ENCODE data around the gene NACAD. TPM values are rescaled to one million over a fixed set of nuclear protein-coding genes. Genes with fewer than 3 reads are reported as not detected.
A peak's percentile ranks its signal among the peaks of the same experiment; 100 is the strongest.

Gene NACAD
- polyA plus RNA-seq, 3 donors = 6.9 to 7.9 (median 7.6) TPM

- DNase-seq (ENCODE audit: low read depth in 3 of 3, low spot score in 2 of 3) = no peak
Observed at GRCh38 chr7:45098983-45099839, 10.4 kb upstream of the NACAD start.

- DNase-seq (ENCODE audit: low read depth in 3 of 3, low spot score in 2 of 3) = no peak
Observed at GRCh38 chr7:45092931-45093235, 4.1 kb upstream of the NACAD start.

GRCh38 chr7:45092100-45092930 is 3.5 kb upstream of the NACAD start:
- DNase-seq (ENCODE audit: low read depth in 3 of 3, low spot score in 2 of 3) = no peak

DNA sequence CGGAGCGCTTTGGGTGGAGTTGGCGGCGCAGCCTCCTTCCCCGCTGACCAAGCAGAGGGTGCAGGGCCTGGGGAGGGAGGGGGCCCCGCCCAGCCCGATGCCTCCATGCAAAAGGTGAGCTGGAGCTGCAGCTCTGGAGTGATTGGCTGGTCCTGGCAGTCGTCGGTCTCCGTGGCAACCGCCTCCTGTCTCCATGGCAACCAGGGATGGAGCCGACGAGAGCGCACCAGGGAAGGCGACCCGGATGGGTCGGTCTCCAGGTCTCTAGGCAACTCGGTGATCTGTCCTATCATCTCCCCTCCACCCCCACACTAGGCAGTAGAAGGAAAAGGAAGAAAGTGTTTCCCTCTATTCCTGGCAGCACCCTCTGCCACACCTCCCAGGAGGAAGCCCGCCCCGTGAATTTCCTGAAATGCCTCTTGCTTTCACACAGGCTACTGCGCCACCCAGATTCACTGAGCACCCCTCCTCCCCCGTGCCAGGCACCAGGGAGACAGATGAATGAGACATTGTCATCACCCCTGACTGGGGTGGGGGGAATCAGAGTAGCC is 647 bp upstream of the NACAD start:
- DNase-seq (ENCODE audit: low read depth in 3 of 3, low spot score in 2 of 3) = peak in 2 of 3 donors; percentile 30 to 31

- no peak for DNase-seq (ENCODE audit: low read depth in 3 of 3, low spot score in 2 of 3)
Observed at GRCh38 chr7:45088146-45088701, 545 bp downstream of the NACAD start.

GRCh38 chr7:45087301-45088145 is 1.2 kb downstream of the NACAD start:
- no peak for DNase-seq (ENCODE audit: low read depth in 3 of 3, low spot score in 2 of 3)

- DNase-seq (ENCODE audit: low read depth in 3 of 3, low spot score in 2 of 3) = no peak
Observed at GRCh38 chr7:45086331-45087065, 2.3 kb downstream of the NACAD start.

- no peak for DNase-seq (ENCODE audit: low read depth in 3 of 3, low spot score in 2 of 3)
Observed at GRCh38 chr7:45085619-45086200, 3.1 kb downstream of the NACAD start.

DNA sequence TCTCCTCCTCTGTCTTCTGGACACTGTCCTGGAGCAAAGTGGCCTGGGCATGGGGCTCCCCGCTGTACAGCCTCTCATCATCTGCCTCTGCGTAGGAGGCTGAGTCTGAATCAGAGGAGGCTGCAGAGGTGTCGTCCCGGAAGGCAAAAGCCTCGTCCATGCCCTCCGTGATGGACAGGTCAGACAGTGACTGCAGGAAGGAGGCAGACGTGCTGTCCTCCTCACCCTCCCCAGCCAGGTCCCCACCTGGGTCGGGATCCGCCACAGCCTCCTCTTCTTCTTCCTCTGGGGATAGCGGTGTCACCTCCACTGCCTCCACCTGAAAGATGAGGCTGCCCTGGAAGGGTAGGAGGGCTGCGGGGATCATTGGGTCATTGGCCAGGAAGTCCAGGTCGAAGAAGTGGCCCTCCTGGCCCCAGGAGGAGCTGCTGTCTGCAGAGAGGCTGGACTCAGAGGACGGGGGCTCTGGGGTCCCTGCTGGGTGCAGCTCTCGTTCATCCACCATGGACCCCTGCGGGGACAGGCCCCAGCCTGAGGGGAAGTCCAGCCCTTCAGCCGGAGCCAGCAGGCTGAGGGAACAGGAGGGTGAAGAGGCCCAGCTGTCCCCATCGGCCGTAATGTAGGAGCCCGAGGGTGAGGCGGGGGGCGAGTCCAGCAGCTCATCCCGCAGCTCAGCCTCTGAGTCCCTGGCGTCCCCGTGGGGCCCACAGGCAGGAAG is 3.7 kb downstream of the NACAD start:
- DNase-seq (ENCODE audit: low read depth in 3 of 3, low spot score in 2 of 3) = no peak

GRCh38 chr7:45084336-45084735 is 4.4 kb downstream of the NACAD start:
- DNase-seq (ENCODE audit: low read depth in 3 of 3, low spot score in 2 of 3) = no peak

DNA sequence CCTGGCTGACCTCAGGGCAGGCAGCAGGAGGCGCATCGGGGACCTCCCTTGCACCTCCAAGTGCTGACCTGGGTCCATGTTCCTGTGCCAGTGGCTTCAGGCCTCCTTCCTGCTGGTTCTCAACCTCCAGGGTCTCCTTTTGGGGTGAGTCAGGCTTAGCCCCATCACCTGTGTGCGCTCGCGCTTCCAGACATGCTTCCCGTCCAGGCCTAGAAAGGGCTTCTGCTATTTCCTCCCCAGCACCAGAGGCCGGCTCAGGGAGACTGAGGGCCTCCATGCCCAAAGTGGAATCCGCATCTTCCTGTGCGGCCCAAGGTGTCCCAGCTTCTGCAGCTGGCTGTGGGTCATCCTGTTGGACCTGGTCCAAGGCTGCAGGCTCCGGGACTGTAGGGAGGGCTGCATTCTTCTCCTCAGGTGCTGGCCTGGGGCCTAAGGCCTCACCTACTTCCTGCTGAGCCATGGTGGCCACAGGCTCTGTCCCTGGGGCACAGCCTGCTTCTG is 5.9 kb downstream of the NACAD start:
- DNase-seq (ENCODE audit: low read depth in 3 of 3, low spot score in 2 of 3) = no peak

DNA sequence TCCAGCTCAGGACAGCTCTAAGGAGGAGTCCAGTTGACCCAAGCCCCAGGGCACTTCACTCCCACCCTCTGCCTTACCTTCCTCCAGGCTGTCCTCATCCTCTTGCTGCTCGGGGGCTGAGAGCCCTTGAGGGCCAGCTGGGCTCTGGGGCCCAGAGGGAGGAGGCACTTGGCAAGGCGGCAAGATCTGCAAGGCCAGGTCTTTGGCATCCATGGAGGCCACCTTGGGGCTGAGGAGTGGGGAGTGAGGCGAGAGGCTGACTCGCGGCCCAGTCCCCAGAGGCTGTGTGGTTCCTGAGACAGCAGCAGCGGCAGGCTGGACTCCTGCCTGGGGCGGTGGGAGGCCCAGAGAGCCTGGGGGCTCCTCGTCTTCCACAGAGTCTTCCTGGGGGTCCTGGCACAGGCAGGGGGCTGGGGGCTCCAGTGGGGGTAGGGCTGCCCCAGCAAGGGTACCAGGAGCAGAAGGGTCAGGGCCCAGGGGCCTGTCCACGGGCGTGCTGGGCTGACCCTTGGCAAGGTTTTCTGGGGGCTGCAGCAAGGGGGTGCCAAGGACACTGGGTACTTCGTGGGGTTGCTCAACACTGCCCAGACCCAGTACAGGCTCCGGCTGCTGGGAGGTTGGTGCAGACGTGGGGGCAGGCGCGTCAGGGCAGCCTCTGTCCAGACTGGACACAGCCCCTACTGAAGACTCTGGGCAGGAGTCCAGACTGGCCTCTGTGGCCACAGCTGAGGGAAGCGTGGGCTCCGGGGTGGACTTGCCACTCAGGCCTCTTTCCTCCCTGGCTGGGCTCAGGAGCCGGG is 6.5 kb downstream of the NACAD start:
- DNase-seq (ENCODE audit: low read depth in 3 of 3, low spot score in 2 of 3) = no peak

GRCh38 chr7:45081670-45081974 is 7.1 kb downstream of the NACAD start:
- no peak for DNase-seq (ENCODE audit: low read depth in 3 of 3, low spot score in 2 of 3)

- DNase-seq (ENCODE audit: low read depth in 3 of 3, low spot score in 2 of 3) = no peak
Observed at GRCh38 chr7:45080958-45081669, 7.7 kb downstream of the NACAD start.

- no peak for DNase-seq (ENCODE audit: low read depth in 3 of 3, low spot score in 2 of 3)
Observed at GRCh38 chr7:45080265-45080957, 8.4 kb downstream of the NACAD start.

DNA sequence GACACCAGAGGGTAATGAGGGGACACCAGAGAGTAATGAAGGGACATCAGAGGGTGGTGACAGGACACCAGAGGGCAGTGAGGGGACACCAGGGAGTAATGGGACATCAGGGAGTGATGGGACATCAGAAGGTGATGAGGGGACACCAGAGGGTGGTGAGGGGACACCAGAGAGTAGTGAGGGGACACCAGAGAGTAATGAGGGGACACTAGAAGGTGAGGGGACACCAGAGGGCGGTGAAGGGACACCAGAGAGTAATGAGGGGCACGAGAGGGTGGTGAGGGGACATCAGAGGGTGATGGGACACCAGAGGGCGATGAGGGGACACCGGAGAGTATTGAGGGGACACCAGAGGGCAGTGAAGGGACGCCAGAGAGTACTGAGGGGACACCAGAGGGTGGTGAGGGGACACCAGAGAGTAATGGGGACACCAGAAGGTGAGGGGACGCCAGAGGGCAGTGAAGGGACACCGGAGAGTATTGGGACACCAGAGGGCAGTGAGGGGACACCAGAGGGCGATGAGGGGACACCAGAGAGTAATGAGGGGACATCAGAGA is 10.6 kb downstream of the NACAD start:
- DNase-seq (ENCODE audit: low read depth in 3 of 3, low spot score in 2 of 3) = no peak
